ENCODE data around the gene PLPP2. TPM values are rescaled to one million over a fixed set of nuclear protein-coding genes. Genes with fewer than 3 reads are reported as not detected.

PLPP2 gene
- total and polyA plus RNA-seq, 9 of the 15 experiments (the other 6 are each of a cell fraction or from before 2014, with no cell fraction given), result 0.51 to 4.4 (median 2.2) TPM; not detected in 1

- BruUV-seq (replicated peaks), result no TSS peak
- FAIRE-seq (no peak), DNase-seq (ENCODE audit: extremely low read depth in 1 of 4, low spot score in 3 of 4) (peak in 1 of 4 experiments; percentile 19), ATAC-seq (no peak)
- intact Hi-C loops (cut with micrococcal nuclease), result no loop called here
- Histone ChIP-seq H3K27ac (ENCODE audit: extremely low read depth, low read depth, low read length) (no peak overlapping the region), H4K20me1 (replicated peaks; ENCODE audit: control insufficient read depth, insufficient read depth, low read length) (0 out of 2 replicates have a peak, but pooled peaks cover 5% of the 10 kb centered on the region), H3K9me1 (ENCODE audit: control insufficient read depth, insufficient read depth, low read length) (peaks cover 7% of the 10 kb centered on the region), H3K9me3 (replicated peaks; ENCODE audit: control insufficient read depth, insufficient read depth, low read depth, low read length) (peaks cover 8% of the 10 kb centered on the region; the same call in 1 of the 2 replicates), H2AFZ (ENCODE audit: low read depth, low read length) (no peak overlapping the region), H3K9ac (ENCODE audit: insufficient read depth in 1 of 2, low read depth in 2 of 2, low read length in 2 of 2) (peak overlapping the region in 1 of 2 experiments; percentile 17; a peak in 1 of 4 replicates), H3K4me3 (no peak overlapping the region), H3K36me3 (ENCODE audit: control insufficient read depth, insufficient read depth, low read length) (peaks cover 69% of the 10 kb centered on the region; the same call in 2 of the 3 replicates), H3K4me2 (ENCODE audit: insufficient read depth, low read length) (no peak overlapping the region), H3K4me1 (replicated peaks in 1 of 2; ENCODE audit: control insufficient read depth in 2 of 2, insufficient read depth in 2 of 2, low read length in 2 of 2) (peaks cover 12 to 24% of the 10 kb centered on the region in 2 experiments; a peak in 4 of 5 replicates), H3K27me3 (ENCODE audit: control insufficient read depth in 2 of 2, insufficient read depth in 2 of 2, low read length in 2 of 2) (no peaks in the 10 kb centered on the region), H3K79me2 (ENCODE audit: control insufficient read depth, insufficient read depth, low read length) (peaks cover 66% of the 10 kb centered on the region)
- 85% methylated on average over 14 of the region's 20 CpGs for WGBS (ENCODE audit: insufficient coverage, low coverage, missing lambda C conversion rate)
- POLR2A ChIA-PET, result interaction anchor here (0.7 kb wide), 1 partner anchor 80 kb away, joined by 3 read pairs; no protein-coding TSS in a partner anchor
- TF ChIP-seq USF1 (CRISPR knock-in tag; IDR thresholded peaks at IDR 0.05), result 0 out of 2 replicates have a peak, but pooled peaks have one; percentile 9
- TF ChIP-seq CBX3 (IDR thresholded peaks at IDR 0.05; ENCODE audit: borderline replicate concordance in 1 of 2, low read length in 2 of 2), result peak in 1 of 2 experiments; percentile 71; a peak in 1 of 3 replicates
- TF ChIP-seq ADNP (tag; IDR thresholded peaks at IDR 0.05), result no peak
- CTCF ChIA-PET (ENCODE audit: low intra/inter-chr PET ratio), result interaction anchor here (0.6 kb wide), 1 partner anchor 9 kb away, joined by 3 read pairs; no protein-coding TSS in a partner anchor
- in situ Hi-C loops (cut with MboI), result no loop called here
These were observed 44.9 kb upstream of the PLPP2 start for GRCh38 chr19:336067-336614.

All from K562 (cell line).